CD1c-positive myeloid dendritic cell (primary cell): ENCODE results near the gene PXDN.

ENCODE experiments used
- DNase-seq: peaks from one replicate; pipeline ENCODE4 v3.0.0-alpha.2; 2016; ENCODE audit errors: extremely low spot score

The PXDN gene

GRCh38 chr2:1595274-1595673, 149.0 kb downstream of the PXDN start:
- no peak for DNase-seq

GRCh38 chr2:1594373-1595171, 149.7 kb downstream of the PXDN start:
- DNase-seq: no peak

GRCh38 chr2:1594123-1594372, 150.3 kb downstream of the PXDN start:
- no peak for DNase-seq

- DNase-seq: no peak
Measured at GRCh38 chr2:1593371-1594122, 150.8 kb downstream of the PXDN start.

- DNase-seq: no peak
Measured at GRCh38 chr2:1591978-1592907, 152.1 kb downstream of the PXDN start.

- DNase-seq: no peak
Measured at GRCh38 chr2:1591461-1591770, 152.9 kb downstream of the PXDN start.

GRCh38 chr2:1590596-1591460, 153.5 kb downstream of the PXDN start:
- DNase-seq: no peak

- no peak for DNase-seq
Measured at GRCh38 chr2:1588978-1589621, 155.2 kb downstream of the PXDN start.

- DNase-seq: no peak
Measured at GRCh38 chr2:1588051-1588977, 156.0 kb downstream of the PXDN start.

- no peak for DNase-seq
Measured at GRCh38 chr2:1586923-1587840, 157.1 kb downstream of the PXDN start.

- DNase-seq: no peak
Measured at GRCh38 chr2:1586251-1586922, 157.9 kb downstream of the PXDN start.

GRCh38 chr2:1585635-1586034, 158.7 kb downstream of the PXDN start:
- no peak for DNase-seq

- no peak for DNase-seq
Measured at GRCh38 chr2:1584691-1585485, 159.4 kb downstream of the PXDN start.

- no peak for DNase-seq
Measured at GRCh38 chr2:1584051-1584531, 160.2 kb downstream of the PXDN start.

- DNase-seq: no peak
Measured at GRCh38 chr2:1582891-1583341, 161.4 kb downstream of the PXDN start.

GRCh38 chr2:1581965-1582625, 162.2 kb downstream of the PXDN start:
- no peak for DNase-seq
